HTERT RPE-1 (cell line): Measurements from ENCODE around the gene EIF4E2.

Source experiments
- in situ Hi-C: fragments of 300-500 bp; cut with MboI; formaldehyde crosslinking; loops from 4 replicates; pipeline ENCODE4 v1.14.3; 2020; ENCODE audit warnings: low sequenced_read_pairs

The EIF4E2 gene

GRCh38 chr2:232537079-232537478, 13.4 kb upstream of the EIF4E2 start:
- in situ Hi-C loops: no loop called here

DNA sequence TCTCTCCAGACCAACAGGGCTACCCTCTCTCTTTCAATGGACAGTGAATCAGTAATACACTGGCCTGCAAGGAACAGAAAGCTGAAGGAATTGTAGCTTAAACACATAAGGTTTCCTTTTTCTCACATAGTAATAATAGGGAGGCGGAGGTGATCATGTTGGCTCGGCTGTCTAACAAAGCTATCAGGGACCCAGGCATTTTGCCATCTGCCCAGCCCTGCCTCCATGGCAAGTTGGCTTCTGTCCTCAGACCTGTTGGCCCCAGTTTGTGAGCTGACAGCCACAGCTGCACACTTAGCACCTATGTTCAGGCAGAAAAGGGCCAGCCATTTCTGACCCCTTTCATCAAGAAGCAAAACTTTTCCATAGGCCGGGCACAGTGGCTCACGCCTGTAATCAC, 13.0 kb upstream of the EIF4E2 start:
- in situ Hi-C loops: no loop called here

DNA sequence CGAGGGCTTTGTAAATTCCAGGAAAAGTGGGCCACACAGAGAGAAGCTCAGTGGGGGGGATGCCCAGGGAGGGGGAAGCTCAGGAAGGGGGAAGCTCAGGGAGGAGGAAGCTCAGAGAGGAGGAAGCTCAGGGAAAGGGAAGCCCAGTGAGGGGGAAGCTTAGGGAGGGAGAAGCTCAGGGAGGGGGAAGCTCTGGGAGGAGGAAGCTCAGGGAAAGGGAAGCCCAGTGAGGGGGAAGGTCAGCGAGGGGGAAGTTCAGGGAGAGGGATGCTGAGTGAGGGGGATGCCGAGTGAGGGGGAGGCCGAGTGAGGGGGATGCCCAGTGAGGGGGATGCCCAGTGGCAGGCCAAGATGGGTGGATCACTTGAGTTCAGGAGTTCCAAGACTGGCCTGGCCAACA, 11.8 kb upstream of the EIF4E2 start:
- in situ Hi-C loops: no loop called here

- in situ Hi-C loops: no loop called here
These were observed 10.9 kb upstream of the EIF4E2 start, which contains the start of gene CHRNG for GRCh38 chr2:232539298-232540231. CHRNG (plus strand) TSS chr2:232539692; CDS start chr2:232539748, 56 bp downstream.

- in situ Hi-C loops: no loop called here
These were observed 9.9 kb upstream of the EIF4E2 start for GRCh38 chr2:232540441-232541041.

- in situ Hi-C loops: no loop called here
These were observed 9.1 kb upstream of the EIF4E2 start for GRCh38 chr2:232541195-232541960.

- in situ Hi-C loops: no loop called here
These were observed 8.4 kb upstream of the EIF4E2 start for GRCh38 chr2:232541961-232542714.

- in situ Hi-C loops: no loop called here
These were observed 7.6 kb upstream of the EIF4E2 start for GRCh38 chr2:232542715-232543467.

GRCh38 chr2:232543491-232543890, 7.0 kb upstream of the EIF4E2 start:
- in situ Hi-C loops: no loop called here

- in situ Hi-C loops: no loop called here
These were observed 6.4 kb upstream of the EIF4E2 start for GRCh38 chr2:232543928-232544631.

GRCh38 chr2:232544674-232545073, 5.8 kb upstream of the EIF4E2 start:
- in situ Hi-C loops: no loop called here

- in situ Hi-C loops: no loop called here
These were observed 4.7 kb upstream of the EIF4E2 start for GRCh38 chr2:232545511-232546375.

GRCh38 chr2:232547991-232548390, 2.5 kb upstream of the EIF4E2 start:
- in situ Hi-C loops: no loop called here

DNA sequence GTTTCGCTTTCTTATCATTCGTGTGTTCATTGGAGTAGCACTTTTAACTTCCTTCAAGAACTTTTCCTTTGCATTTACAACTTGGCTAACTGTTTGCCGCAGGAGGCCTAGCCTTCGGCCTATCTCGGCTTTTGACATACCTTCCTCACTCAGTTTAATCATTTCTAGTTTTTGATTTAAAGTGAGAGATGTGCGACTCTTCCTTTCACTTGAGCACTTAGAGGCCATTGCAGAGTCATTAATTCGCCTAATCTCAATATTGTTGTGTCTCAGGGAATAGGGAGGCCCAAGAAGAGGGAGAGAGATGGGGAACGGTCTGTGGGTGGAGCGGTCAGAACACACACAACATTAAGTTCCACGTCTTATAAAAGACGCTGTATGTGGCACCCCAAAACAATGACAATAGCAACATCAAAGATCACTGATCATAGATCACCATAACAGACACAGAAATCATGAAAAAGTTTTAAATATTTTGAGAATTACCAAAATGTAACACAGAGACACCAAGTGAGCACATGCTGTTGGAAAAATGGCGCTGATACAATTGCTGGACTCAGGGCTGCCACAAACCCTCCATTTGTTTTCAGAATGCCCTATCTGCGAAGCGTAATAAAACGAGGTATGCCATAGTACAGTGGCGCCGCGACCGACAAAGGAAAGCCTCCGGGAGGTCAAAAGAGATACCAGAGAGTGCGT, 685 bp upstream of the EIF4E2 start:
- in situ Hi-C loops: no loop called here

DNA sequence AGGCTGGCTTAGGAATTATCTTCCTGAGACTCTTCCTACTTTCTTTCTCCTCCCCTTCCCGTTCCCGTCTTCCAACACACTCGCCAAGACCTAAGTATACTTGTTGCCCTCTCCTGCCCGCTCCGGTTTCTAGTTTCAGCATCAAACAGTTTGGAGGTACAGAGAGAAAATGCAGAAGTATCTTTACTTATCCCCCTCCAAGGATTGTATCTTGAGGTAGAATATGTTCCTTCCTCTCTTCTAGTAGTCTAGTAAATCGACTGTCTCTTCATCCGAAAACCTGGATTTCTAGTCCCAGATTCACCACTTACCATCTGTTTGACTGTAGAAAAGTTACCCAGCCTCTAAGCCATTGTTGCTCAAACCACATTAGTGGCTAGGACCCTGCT, 755 bp downstream of the EIF4E2 start:
- in situ Hi-C loops: no loop called here

- in situ Hi-C loops: no loop called here
These were observed 1.3 kb downstream of the EIF4E2 start for GRCh38 chr2:232551776-232552175.

DNA sequence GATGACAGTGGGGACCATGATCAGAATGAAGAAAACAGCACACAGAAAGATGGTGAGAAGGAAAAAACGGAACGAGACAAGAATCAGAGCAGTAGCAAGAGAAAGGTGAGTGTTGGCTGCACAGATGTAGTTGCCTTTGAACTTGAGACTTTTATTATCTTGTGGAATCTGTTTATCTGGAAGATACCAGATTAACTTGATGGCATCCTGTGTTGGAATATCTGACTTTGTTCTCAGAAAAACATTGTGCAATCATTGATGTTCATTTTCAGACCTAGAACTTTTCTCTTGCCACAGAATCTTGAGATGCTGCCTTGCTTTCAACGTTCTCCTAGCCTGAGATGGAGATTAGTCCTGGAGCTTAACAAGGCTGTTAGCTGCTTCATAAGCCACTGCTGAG, 5.9 kb downstream of the EIF4E2 start:
- in situ Hi-C loops: no loop called here
